ENCODE results near the gene EXT2.

DNA sequence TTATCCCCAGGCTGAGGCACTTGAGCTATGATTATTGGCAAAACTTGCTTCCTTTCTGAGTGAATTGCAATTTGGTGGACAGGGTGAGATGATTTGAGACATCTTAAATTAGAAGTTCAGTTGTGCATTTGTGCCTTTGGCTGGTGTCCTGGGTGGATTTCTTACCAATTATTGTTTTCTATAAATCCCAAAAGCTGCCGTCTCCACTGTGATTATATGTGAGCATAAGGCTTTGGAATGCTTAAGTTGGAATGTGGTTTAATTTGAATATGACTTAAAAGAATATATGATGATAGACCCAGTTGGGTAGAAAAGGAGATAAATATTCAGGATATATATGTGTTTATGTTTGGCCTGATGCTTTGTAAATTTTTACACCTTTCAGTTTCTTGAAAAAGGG, 70.0 kb downstream of the EXT2 start:
- TF ChIP-seq EZH2phosphoT487 (IDR thresholded peaks at IDR 0.05; ENCODE audit: insufficient read depth, low read depth) (no peak), EZH2 (IDR thresholded peaks at IDR 0.05; ENCODE audit: insufficient read depth, poor library complexity, severe bottlenecking) (no peak)
